Stomach (tissue), 9 donors: ENCODE data around the gene SLC6A3. TPM values are rescaled to one million over a fixed set of nuclear protein-coding genes. Genes with fewer than 3 reads are reported as not detected.
"Not testable (repeated sequence)": the region's sequence is repeated elsewhere in the genome, so short reads cannot be mapped to it uniquely, and the experiment has no call there.

Experiments
- DNase-seq, 2 donors: peaks; one replicate each; pipeline versions ENCODE4 v3.0.0 to v3.0.0-alpha.2; 2013 to 2019
- H3K27ac ChIP-seq, 5 donors: fragments of 200-600 bp in 4 of 5; sonication (generic) in 4 of 5; one replicate each; pipeline ENCODE4 v1.5.1; 2013 to 2019; ENCODE audit warnings: mild to moderate bottlenecking in 1 of 5, moderate library complexity in 1 of 5
- H3K27me3 ChIP-seq, 3 donors: fragments of 200-600 bp; sonication (generic); one replicate each; pipeline ENCODE4 v1.5.1; 2017 to 2019; ENCODE audit warnings: mixed run types in 1 of 3
- H3K36me3 ChIP-seq, 4 donors: fragments of 200-600 bp; sonication (generic); 1 replicate in 3 of 4; 2 replicates in 1 of 4; pipeline ENCODE4 v1.5.1; 2016 to 2019
- H3K4me1 ChIP-seq, 4 donors: fragments of 200-600 bp; sonication (generic); one replicate each; pipeline ENCODE4 v1.5.1; 2016 to 2019
- H3K4me3 ChIP-seq, 4 donors: fragments of 200-600 bp; sonication (generic) in 3 of 4; one replicate each; pipeline ENCODE4 v1.5.1; 2016 to 2019; ENCODE audit warnings: mild to moderate bottlenecking in 1 of 4
- H3K9me3 ChIP-seq, 4 donors: fragments of 200-600 bp; sonication (generic); one replicate each; pipeline ENCODE4 v1.5.1; 2016 to 2019
- EP300 ChIP-seq: sonication (generic); formaldehyde crosslinking; IDR thresholded peaks from one replicate; pipeline ENCODE4 v1.6.1; 2017; ENCODE audit warnings: antibody characterized with exemption
- POLR2A ChIP-seq, 4 donors: fragments of 450-650 bp; IDR thresholded peaks; one replicate each; pipeline ENCODE4 v1.6.1; 2016; ENCODE audit warnings: antibody characterized with exemption in 4 of 4, control low read depth in 2 of 4, mild to moderate bottlenecking in 1 of 4, moderate library complexity in 1 of 4
- POLR2AphosphoS5 ChIP-seq, 3 donors: sonication (generic); formaldehyde crosslinking; IDR thresholded peaks; one replicate each; pipeline ENCODE4 v1.6.1; 2016; ENCODE audit warnings: antibody characterized with exemption in 3 of 3
- WGBS, 5 donors: extraction: QIAGEN DNeasy Blood & Tissue Kit in 3 of 5; methylation state at CpG; one replicate each; pipeline versions ENCODE4 v1.1.5 to v1.1.7; 2013 to 2018; 5-methylcytosine and 5-hydroxymethylcytosine counted together
- intact Hi-C: fragments of 100-400 bp; cut with DNase I; formaldehyde crosslinking; loops from one replicate; pipeline ENCODE4 v1.15.1; 2023; ENCODE audit warnings: low total_unique reads
- polyA plus RNA-seq, 3 donors: library from polyadenylated mRNA; stranded (reverse); fragments of 200-250 nt; gene quantifications; one replicate each; pipeline ENCODE4 v1.2.3, GENCODE V29; 2013
- total RNA-seq, 5 donors: library from RNA; depleted of rRNA; stranded (reverse); fragments of >200 nt; gene quantifications; one replicate each; pipeline versions ENCODE4 v1.1.0 to v1.2.3, GENCODE V29; 2014 to 2016
- TF ChIP-seq, protein P1 (sequence below), 7 experiments: fragments of 450-650 bp in 4 of 7; fragments of 200-600 bp in 3 of 7; sonication (generic) in 3 of 7; IDR thresholded peaks; one replicate each; pipeline ENCODE4 v1.5.1; 2016 to 2019; ENCODE audit warnings: antibody characterized with exemption in 7 of 7, control low read depth in 2 of 7, mild to moderate bottlenecking in 1 of 7
- donor health status: healthy with polysubstance abuse.
- donor health status: Bipolar disorder and iron deficiency.
- donor health status: healthy.

SLC6A3 gene
- total and polyA plus RNA-seq, 8 donors: 0.05 TPM; not detected in 7

DNA sequence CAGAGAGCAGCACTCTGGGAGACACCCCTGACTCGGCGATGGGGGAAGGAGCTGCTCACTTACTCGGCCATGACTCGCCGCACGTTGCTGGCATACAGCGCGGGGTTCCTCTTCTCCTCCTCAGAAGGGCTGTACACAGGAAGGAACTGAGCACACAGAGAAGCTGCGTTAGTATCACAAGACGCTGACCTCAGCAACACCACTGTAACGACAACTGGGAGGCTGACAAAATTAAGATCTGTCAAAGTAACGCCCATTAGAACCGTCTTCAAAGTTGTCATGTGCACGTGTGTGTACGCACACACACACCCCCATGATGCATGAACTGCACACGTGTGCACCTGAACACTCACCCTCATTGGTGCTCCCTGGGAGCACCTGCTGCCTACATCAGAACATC lies 32.1 kb upstream of the SLC6A3 start:
- no peaks in the 10 kb centered on the region for H3K9me3 ChIP-seq
- H3K36me3 ChIP-seq: peaks cover 22 to 80% (median 58%) of the 10 kb centered on the region in 4 donors
- peaks cover 0 to 16% (median 11%) of the 10 kb centered on the region in 4 donors for H3K4me1 ChIP-seq
- DNase-seq: peak; percentile 36 to 50
- peak in 1 of 3 donors; percentile 22 for TF ChIP-seq POLR2AphosphoS5 (IDR thresholded peaks at IDR 0.05)
- no peak for TF ChIP-seq POLR2A (IDR thresholded peaks at IDR 0.05)
- TF ChIP-seq EP300: no peak
- TF ChIP-seq, protein P1, sequence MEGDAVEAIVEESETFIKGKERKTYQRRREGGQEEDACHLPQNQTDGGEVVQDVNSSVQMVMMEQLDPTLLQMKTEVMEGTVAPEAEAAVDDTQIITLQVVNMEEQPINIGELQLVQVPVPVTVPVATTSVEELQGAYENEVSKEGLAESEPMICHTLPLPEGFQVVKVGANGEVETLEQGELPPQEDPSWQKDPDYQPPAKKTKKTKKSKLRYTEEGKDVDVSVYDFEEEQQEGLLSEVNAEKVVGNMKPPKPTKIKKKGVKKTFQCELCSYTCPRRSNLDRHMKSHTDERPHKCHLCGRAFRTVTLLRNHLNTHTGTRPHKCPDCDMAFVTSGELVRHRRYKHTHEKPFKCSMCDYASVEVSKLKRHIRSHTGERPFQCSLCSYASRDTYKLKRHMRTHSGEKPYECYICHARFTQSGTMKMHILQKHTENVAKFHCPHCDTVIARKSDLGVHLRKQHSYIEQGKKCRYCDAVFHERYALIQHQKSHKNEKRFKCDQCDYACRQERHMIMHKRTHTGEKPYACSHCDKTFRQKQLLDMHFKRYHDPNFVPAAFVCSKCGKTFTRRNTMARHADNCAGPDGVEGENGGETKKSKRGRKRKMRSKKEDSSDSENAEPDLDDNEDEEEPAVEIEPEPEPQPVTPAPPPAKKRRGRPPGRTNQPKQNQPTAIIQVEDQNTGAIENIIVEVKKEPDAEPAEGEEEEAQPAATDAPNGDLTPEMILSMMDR (IDR thresholded peaks at IDR 0.05): no peak
- WGBS, 5 donors: 83 to 94% (median 89%) methylated on average over 14 to 16 of the region's 16 CpGs
- no peaks in the 10 kb centered on the region for H3K27me3 ChIP-seq
- no peak overlapping the region for H3K4me3 ChIP-seq
- intact Hi-C loops: loop anchor here (10.0 kb wide), 1 partner anchor 147 kb away; no protein-coding TSS in a partner anchor
- H3K27ac ChIP-seq: peak overlapping the region in 3 of 5 donors; percentile 56 to 75 (median 60)

DNA sequence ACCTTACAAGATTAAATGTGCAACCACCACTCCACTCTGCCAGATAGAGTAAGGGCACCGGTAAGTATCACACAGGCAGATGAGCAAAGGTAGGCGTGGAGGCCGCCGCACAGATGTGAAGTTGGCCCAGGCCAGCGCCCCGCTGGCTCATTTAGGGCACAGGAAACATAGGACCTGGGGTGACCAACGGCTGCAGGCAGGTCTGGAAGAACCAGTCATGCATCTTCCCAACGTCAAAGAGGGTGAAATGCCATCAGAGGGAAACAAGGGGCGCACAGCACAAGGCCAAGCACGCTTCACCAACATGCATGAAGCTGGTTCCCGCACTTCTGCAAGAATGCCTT lies 31.7 kb upstream of the SLC6A3 start:
- intact Hi-C loops: loop anchor here (10.0 kb wide), 1 partner anchor 148 kb away; no protein-coding TSS in a partner anchor
- Histone ChIP-seq H3K4me3 (no peak overlapping the region), H3K27me3 (no peaks in the 10 kb centered on the region), H3K9me3 (no peaks in the 10 kb centered on the region), H3K27ac (peak overlapping the region in 3 of 5 donors; percentile 56 to 75 (median 60)), H3K36me3 (peaks cover 22 to 84% (median 60%) of the 10 kb centered on the region in 4 donors), H3K4me1 (peaks cover 0 to 16% (median 11%) of the 10 kb centered on the region in 4 donors)
- WGBS, 5 donors: 89 to 93% (median 91%) methylated on average over 11 of the region's 11 CpGs
- DNase-seq: no peak
- TF ChIP-seq, protein P1 (IDR thresholded peaks at IDR 0.05): no peak
- TF ChIP-seq EP300: no peak
- no peak for TF ChIP-seq POLR2AphosphoS5 (IDR thresholded peaks at IDR 0.05)
- no peak for TF ChIP-seq POLR2A (IDR thresholded peaks at IDR 0.05)

DNA sequence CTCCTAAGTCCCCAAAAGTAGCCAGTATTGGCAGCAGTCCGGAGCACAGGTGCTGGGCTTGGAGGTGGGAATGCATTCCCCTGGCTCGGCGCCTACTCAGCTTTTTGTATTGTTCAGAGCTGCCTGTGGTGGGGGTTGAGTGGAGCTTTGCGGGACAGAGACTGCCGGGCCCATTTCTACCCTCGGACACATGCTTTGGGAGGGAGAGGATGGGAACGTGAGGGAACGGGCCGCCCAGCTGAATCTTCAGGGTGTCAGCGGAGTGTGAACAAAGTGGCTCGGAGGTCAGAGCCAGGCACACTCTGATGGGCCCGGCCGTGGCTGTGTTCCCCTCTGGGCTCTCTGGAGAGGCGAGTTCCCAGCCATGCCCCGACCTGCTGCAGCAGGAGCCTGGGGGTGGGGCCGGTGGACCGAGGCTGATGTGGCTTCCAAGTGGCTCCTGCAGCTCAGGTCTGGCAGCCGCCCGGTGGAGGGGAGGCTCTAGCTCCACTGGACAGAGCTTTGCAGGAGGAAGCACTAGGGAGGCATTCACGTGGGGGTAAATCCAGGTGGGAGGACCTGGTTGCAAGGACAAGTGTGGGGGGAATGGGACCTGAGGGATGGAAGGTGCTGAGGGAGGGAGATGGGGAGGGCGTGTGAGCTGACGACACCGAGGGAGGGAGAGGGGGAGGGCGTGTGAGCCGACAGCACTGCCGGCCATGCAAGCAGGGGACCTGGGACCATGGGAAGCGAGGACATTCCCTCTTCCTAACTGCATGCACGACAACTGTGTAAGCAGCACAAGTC lies 31.1 kb upstream of the SLC6A3 start:
- TF ChIP-seq POLR2A (IDR thresholded peaks at IDR 0.05): no peak
- no peak for TF ChIP-seq POLR2AphosphoS5 (IDR thresholded peaks at IDR 0.05)
- TF ChIP-seq, protein P1 (IDR thresholded peaks at IDR 0.05): no peak
- no peak for TF ChIP-seq EP300
- no peak for DNase-seq

DNA sequence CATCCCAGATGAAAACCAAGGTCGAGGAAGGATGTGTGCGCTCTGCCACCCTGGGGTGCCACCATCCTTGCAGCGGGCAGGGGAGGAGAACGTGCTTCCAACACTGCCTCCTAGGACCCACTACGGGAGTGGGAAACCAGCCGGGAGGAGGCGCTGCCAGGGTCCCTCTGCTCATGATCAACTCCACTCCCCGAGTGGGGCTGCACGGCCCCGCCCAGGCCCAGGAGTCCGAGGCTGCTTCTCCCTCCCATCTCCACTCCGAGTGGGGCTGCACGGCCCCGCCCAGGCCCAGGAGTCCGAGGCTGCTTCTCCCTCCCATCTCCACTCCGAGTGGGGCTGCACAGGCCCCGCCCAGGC lies 30.3 kb upstream of the SLC6A3 start:
- not testable (repeated sequence) for H3K4me3 ChIP-seq, DNase-seq, H3K27me3 ChIP-seq, H3K9me3 ChIP-seq
- intact Hi-C loops: loop anchor here (10.0 kb wide), 1 partner anchor 149 kb away; no protein-coding TSS in a partner anchor
- Histone ChIP-seq H3K36me3 (peaks cover 22 to 89% (median 67%) of the 10 kb centered on the region in 4 donors), H3K4me1 (peaks cover 0 to 16% (median 13%) of the 10 kb centered on the region in 4 donors), H3K27ac (peak overlapping the region in 1 of 5 donors; percentile 31)
- 84 to 91% (median 88%) methylated on average over 13 to 17 of the region's 17 CpGs for WGBS, 5 donors

More for the DNA sequence above, 31.1 kb upstream of the SLC6A3 start:
- H3K4me3 ChIP-seq: no peak overlapping the region
- peak overlapping the region in 3 of 5 donors; percentile 56 to 75 (median 60) for H3K27ac ChIP-seq
- intact Hi-C loops: loop anchor here (10.0 kb wide), 1 partner anchor 148 kb away; no protein-coding TSS in a partner anchor
- WGBS, 5 donors: 85 to 94% (median 90%) methylated on average over 20 to 28 of the region's 28 CpGs
- H3K4me1 ChIP-seq: peaks cover 0 to 16% (median 11%) of the 10 kb centered on the region in 4 donors
- H3K9me3 ChIP-seq: no peaks in the 10 kb centered on the region
- no peaks in the 10 kb centered on the region for H3K27me3 ChIP-seq
- peaks cover 22 to 83% (median 61%) of the 10 kb centered on the region in 4 donors for H3K36me3 ChIP-seq
